ENCODE data around the gene BRAF. TPM values are rescaled to one million over a fixed set of nuclear protein-coding genes. Genes with fewer than 3 reads are reported as not detected.
"Not testable (repeated sequence)": the region's sequence is repeated elsewhere in the genome, so short reads cannot be mapped to it uniquely, and the experiment has no call there.

The BRAF gene
- total RNA-seq, 2 donors from 2014 or later = 20.0 to 23.4 TPM

GRCh38 chr7:140923358-140924006 lies 1.2 kb downstream of the BRAF start:
- DNase-seq = no peak
- intact Hi-C loops (cut with DNase I) = loop anchor here in 1 of 2 donors (10.0 kb wide), 2 partner anchors 91 to 621 kb away; partner anchors contain the start of gene MRPS33
- peak; percentile 12 to 67 for ATAC-seq

- DNase-seq (no peak), ATAC-seq (no peak)
- intact Hi-C loops (cut with DNase I) = loop anchor here in 1 of 2 donors (10.0 kb wide), 2 partner anchors 92 to 622 kb away; partner anchors contain the start of gene MRPS33
These were observed 1.9 kb downstream of the BRAF start for GRCh38 chr7:140922741-140923345.

GRCh38 chr7:140920745-140921144 lies 4.0 kb downstream of the BRAF start:
- intact Hi-C loops (cut with DNase I) = loop anchor here in 1 of 2 donors (10.0 kb wide), 2 partner anchors 94 to 624 kb away; partner anchors contain the start of gene MRPS33
- DNase-seq (no peak), ATAC-seq (no peak)

- intact Hi-C loops (cut with DNase I) = loop anchor here (10.0 kb wide), 2 partner anchors 93 to 103 kb away; no protein-coding TSS in a partner anchor
- ATAC-seq (no peak), DNase-seq (no peak)
These were observed 6.5 kb downstream of the BRAF start for GRCh38 chr7:140918236-140918635.

- no peak for ATAC-seq
- DNase-seq = no peak
- intact Hi-C loops (cut with DNase I) = loop anchor here (10.0 kb wide), 2 partner anchors 92 to 102 kb away; no protein-coding TSS in a partner anchor
These were observed 7.5 kb downstream of the BRAF start for GRCh38 chr7:140917258-140917657.

- ATAC-seq (no peak), DNase-seq (no peak)
- intact Hi-C loops (cut with DNase I) = loop anchor here (10.0 kb wide), 2 partner anchors 91 to 101 kb away; no protein-coding TSS in a partner anchor
These were observed 8.7 kb downstream of the BRAF start for GRCh38 chr7:140915935-140916555.

- DNase-seq (no peak), ATAC-seq (no peak)
- intact Hi-C loops (cut with DNase I) = loop anchor here (10.0 kb wide), 2 partner anchors 89 to 99 kb away; no protein-coding TSS in a partner anchor
These were observed 10.6 kb downstream of the BRAF start for GRCh38 chr7:140914083-140914482.

- not testable (repeated sequence) for DNase-seq, ATAC-seq
- intact Hi-C loops (cut with DNase I) = loop anchor here (10.0 kb wide), 2 partner anchors 89 to 99 kb away; no protein-coding TSS in a partner anchor
These were observed 11.2 kb downstream of the BRAF start for GRCh38 chr7:140913596-140913928.

GRCh38 chr7:140911746-140912145 lies 13.0 kb downstream of the BRAF start:
- DNase-seq = no peak
- no peak for ATAC-seq
- intact Hi-C loops (cut with DNase I) = loop anchor here (10.0 kb wide), 2 partner anchors 87 to 97 kb away; no protein-coding TSS in a partner anchor

GRCh38 chr7:140909476-140910161 lies 15.1 kb downstream of the BRAF start:
- DNase-seq = no peak
- no peak for ATAC-seq
- intact Hi-C loops (cut with DNase I) = loop anchor here (10.0 kb wide), 2 partner anchors 85 to 95 kb away; no protein-coding TSS in a partner anchor

- intact Hi-C loops (cut with DNase I) = no loop called here
These were observed 16.4 kb downstream of the BRAF start for GRCh38 chr7:140908361-140908760.

GRCh38 chr7:140903741-140904480 lies 20.8 kb downstream of the BRAF start:
- DNase-seq (no peak), ATAC-seq (no peak)

More at GRCh38 chr7:140908361-140908760, 16.4 kb downstream of the BRAF start:
- DNase-seq (no peak), ATAC-seq (no peak)

GRCh38 chr7:140902303-140902953 lies 22.3 kb downstream of the BRAF start:
- DNase-seq (no peak), ATAC-seq (no peak)
- intact Hi-C loops (cut with DNase I) = no loop called here

More at GRCh38 chr7:140903741-140904480, 20.8 kb downstream of the BRAF start:
- intact Hi-C loops (cut with DNase I) = no loop called here

- no peak for ATAC-seq
- DNase-seq = no peak
- intact Hi-C loops (cut with DNase I) = no loop called here
These were observed 22.8 kb downstream of the BRAF start for GRCh38 chr7:140901941-140902302.

GRCh38 chr7:140899883-140900282 lies 24.8 kb downstream of the BRAF start:
- ATAC-seq (peak in 1 of 2 donors; percentile 23), DNase-seq (no peak)
- intact Hi-C loops (cut with DNase I) = no loop called here

- no peak for DNase-seq
- intact Hi-C loops (cut with DNase I) = no loop called here
- ATAC-seq = no peak
These were observed 25.8 kb downstream of the BRAF start for GRCh38 chr7:140898786-140899536.

- no peak for ATAC-seq
- DNase-seq = no peak
- intact Hi-C loops (cut with DNase I) = no loop called here
These were observed 27.7 kb downstream of the BRAF start for GRCh38 chr7:140896996-140897395.

Measured in left cardiac atrium (tissue), 4 donors.